Measurements from ENCODE around the gene PDGFD. TPM values are rescaled to one million over a fixed set of nuclear protein-coding genes. Genes with fewer than 3 reads are reported as not detected.
A peak's percentile ranks its signal among the peaks of the same experiment; 100 is the strongest.

Gene PDGFD
- total RNA-seq, 1 donor from 2014 or later, result 8.0 TPM

GRCh38 chr11:103939694-103940093, 224.3 kb downstream of the PDGFD start:
- H3K27ac Mint-ChIP-seq, result no peak overlapping the region
- H3K4me3 Mint-ChIP-seq (ENCODE audit: low read depth), result no peak overlapping the region
- DNase-seq (ENCODE audit: low spot score, unreplicated experiment), result no peak
- peaks cover 2% of the 10 kb centered on the region for H3K4me1 Mint-ChIP-seq (ENCODE audit: low read depth)
- no peaks in the 10 kb centered on the region for H3K9me3 Mint-ChIP-seq (ENCODE audit: low read depth)
- TF ChIP-seq CTCF (IDR thresholded peaks at IDR 0.05; ENCODE audit: unreplicated experiment), result no peak
- peaks cover 1% of the 10 kb centered on the region for H3K36me3 Mint-ChIP-seq (ENCODE audit: insufficient read depth)
- H3K27me3 Mint-ChIP-seq, result no peaks in the 10 kb centered on the region

- Mint-ChIP-seq H3K9me3 (ENCODE audit: low read depth) (no peaks in the 10 kb centered on the region), H3K4me3 (ENCODE audit: low read depth) (no peak overlapping the region), H3K4me1 (ENCODE audit: low read depth) (no peaks in the 10 kb centered on the region), H3K27me3 (no peaks in the 10 kb centered on the region), H3K27ac (no peak overlapping the region), H3K36me3 (ENCODE audit: insufficient read depth) (peaks cover 1% of the 10 kb centered on the region)
- no peak for DNase-seq (ENCODE audit: low spot score, unreplicated experiment)
- TF ChIP-seq CTCF (IDR thresholded peaks at IDR 0.05; ENCODE audit: unreplicated experiment), result no peak
Measured at GRCh38 chr11:103936059-103936458, 227.9 kb downstream of the PDGFD start.

DNA sequence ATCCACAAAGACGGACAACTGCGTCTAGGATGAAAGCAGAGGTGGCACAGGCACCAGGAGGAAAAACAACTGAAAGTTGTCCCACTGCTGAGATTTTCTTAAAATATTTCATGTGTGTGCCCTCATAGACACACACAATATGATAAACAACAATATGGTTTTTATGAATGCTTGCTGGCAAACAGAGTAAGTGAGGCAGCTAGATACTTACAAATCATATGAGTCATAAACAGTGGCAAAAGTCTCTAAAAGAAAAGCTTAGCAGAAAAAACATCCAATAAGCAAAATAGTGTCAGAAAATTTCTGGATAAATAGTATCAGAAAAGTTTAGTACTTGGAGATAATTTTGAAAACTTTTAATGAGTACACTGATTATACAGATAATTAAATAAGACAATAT, 228.7 kb downstream of the PDGFD start:
- H3K9me3 Mint-ChIP-seq (ENCODE audit: low read depth), result no peaks in the 10 kb centered on the region
- H3K27me3 Mint-ChIP-seq, result no peaks in the 10 kb centered on the region
- H3K27ac Mint-ChIP-seq, result no peak overlapping the region
- DNase-seq (ENCODE audit: low spot score, unreplicated experiment), result no peak
- H3K4me1 Mint-ChIP-seq (ENCODE audit: low read depth), result no peaks in the 10 kb centered on the region
- TF ChIP-seq CTCF (IDR thresholded peaks at IDR 0.05; ENCODE audit: unreplicated experiment), result no peak
- peaks cover 1% of the 10 kb centered on the region for H3K36me3 Mint-ChIP-seq (ENCODE audit: insufficient read depth)
- no peak overlapping the region for H3K4me3 Mint-ChIP-seq (ENCODE audit: low read depth)

DNA sequence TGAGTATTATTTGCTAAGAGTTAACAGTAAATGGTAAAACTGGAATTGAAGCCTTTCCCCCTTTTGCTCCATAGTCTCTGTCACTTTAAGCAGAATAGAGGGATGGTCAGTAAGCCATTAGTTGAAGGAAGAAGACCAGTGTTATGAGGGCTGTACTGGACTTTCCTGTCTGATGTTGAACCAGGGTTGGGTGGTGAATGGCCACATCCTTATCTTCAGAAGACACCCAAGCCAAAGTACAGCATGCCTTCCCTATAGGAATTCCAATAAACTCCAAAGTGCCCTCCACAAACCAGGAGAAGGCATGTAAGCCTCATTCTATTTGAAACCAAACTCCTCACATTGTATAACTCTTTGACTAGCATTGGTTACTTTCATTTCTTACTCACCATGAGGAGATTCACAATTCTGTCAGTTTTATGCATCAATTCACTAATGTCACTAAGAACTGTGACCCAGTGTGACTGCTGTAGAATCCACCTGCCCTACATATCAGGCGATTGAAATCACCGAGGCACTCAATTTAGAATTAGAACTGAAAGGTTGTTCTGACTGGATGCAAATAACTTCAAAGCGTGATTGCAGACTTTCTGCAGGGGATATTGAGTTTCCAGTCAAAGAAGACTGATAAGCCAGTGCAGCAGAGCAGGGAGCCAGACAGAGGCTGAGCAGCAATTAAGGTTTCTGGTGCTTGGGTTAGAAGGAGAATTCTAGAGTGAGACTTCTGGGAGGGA, 234.6 kb downstream of the PDGFD start:
- H3K36me3 Mint-ChIP-seq (ENCODE audit: insufficient read depth), result no peaks in the 10 kb centered on the region
- no peak overlapping the region for H3K27ac Mint-ChIP-seq
- H3K27me3 Mint-ChIP-seq, result peaks cover 2% of the 10 kb centered on the region
- no peak for DNase-seq (ENCODE audit: low spot score, unreplicated experiment)
- TF ChIP-seq CTCF (IDR thresholded peaks at IDR 0.05; ENCODE audit: unreplicated experiment), result no peak
- no peaks in the 10 kb centered on the region for H3K9me3 Mint-ChIP-seq (ENCODE audit: low read depth)
- H3K4me3 Mint-ChIP-seq (ENCODE audit: low read depth), result no peak overlapping the region
- H3K4me1 Mint-ChIP-seq (ENCODE audit: low read depth), result peaks cover 18% of the 10 kb centered on the region

GRCh38 chr11:103928802-103929161, 235.2 kb downstream of the PDGFD start:
- no peak for TF ChIP-seq CTCF (IDR thresholded peaks at IDR 0.05; ENCODE audit: unreplicated experiment)
- Mint-ChIP-seq H3K36me3 (ENCODE audit: insufficient read depth) (no peaks in the 10 kb centered on the region), H3K9me3 (ENCODE audit: low read depth) (no peaks in the 10 kb centered on the region), H3K4me3 (ENCODE audit: low read depth) (peak overlapping the region; percentile 17), H3K27ac (no peak overlapping the region), H3K4me1 (ENCODE audit: low read depth) (peaks cover 23% of the 10 kb centered on the region), H3K27me3 (peaks cover 2% of the 10 kb centered on the region)
- DNase-seq (ENCODE audit: low spot score, unreplicated experiment), result no peak
